ENCODE measurements around the gene PCDHGC3.
"Not testable (repeated sequence)": the region's sequence is repeated elsewhere in the genome, so short reads cannot be mapped to it uniquely, and the experiment has no call there.

PCDHGC3 gene

GRCh38 chr5:141475625-141476131, at the start of gene PCDHGC3:
Gene PCDHGC3, plus strand, starts transcription at chr5:141475966. Its CDS starts 151 bp downstream, at chr5:141476117.
- peak; percentile 90 for DNase-seq (ENCODE audit: low spot score)

GRCh38 chr5:141427783-141428426, 47.9 kb upstream of the PCDHGC3 start:
- no peak for DNase-seq (ENCODE audit: low spot score)

GRCh38 chr5:141430332-141431113, 45.2 kb upstream of the PCDHGC3 start, which contains the start of gene PCDHGA12:
Gene PCDHGA12, plus strand, starts transcription at chr5:141430507. Its CDS starts 253 bp downstream, at chr5:141430760.
- DNase-seq (ENCODE audit: low spot score) = peak; percentile 83

- peak; percentile 42 for DNase-seq (ENCODE audit: low spot score)
These were observed 44.5 kb upstream of the PCDHGC3 start for GRCh38 chr5:141431286-141431685.

- DNase-seq (ENCODE audit: low spot score) = not testable (repeated sequence)
These were observed 43.5 kb upstream of the PCDHGC3 start for GRCh38 chr5:141432308-141432707.

- not testable (repeated sequence) for DNase-seq (ENCODE audit: low spot score)
These were observed 43.0 kb upstream of the PCDHGC3 start for GRCh38 chr5:141432726-141433125.

GRCh38 chr5:141434006-141434405, 41.8 kb upstream of the PCDHGC3 start:
- no peak for DNase-seq (ENCODE audit: low spot score)

GRCh38 chr5:141437221-141437620, 38.5 kb upstream of the PCDHGC3 start:
- no peak for DNase-seq (ENCODE audit: low spot score)

GRCh38 chr5:141439411-141440141, 36.2 kb upstream of the PCDHGC3 start:
- DNase-seq (ENCODE audit: low spot score) = no peak

GRCh38 chr5:141440341-141440740, 35.4 kb upstream of the PCDHGC3 start:
- no peak for DNase-seq (ENCODE audit: low spot score)

- DNase-seq (ENCODE audit: low spot score) = no peak
These were observed 34.1 kb upstream of the PCDHGC3 start for GRCh38 chr5:141441571-141442170.

- DNase-seq (ENCODE audit: low spot score) = no peak
These were observed 10.4 kb upstream of the PCDHGC3 start for GRCh38 chr5:141465351-141465750.

- DNase-seq (ENCODE audit: low spot score) = peak; percentile 57
These were observed 556 bp downstream of the PCDHGC3 start for GRCh38 chr5:141476132-141476911.

GRCh38 chr5:141477044-141477575, 1.3 kb downstream of the PCDHGC3 start:
- DNase-seq (ENCODE audit: low spot score) = no peak

GRCh38 chr5:141477815-141478214, 2.0 kb downstream of the PCDHGC3 start:
- DNase-seq (ENCODE audit: low spot score) = no peak

GRCh38 chr5:141478321-141478945, 2.7 kb downstream of the PCDHGC3 start:
- no peak for DNase-seq (ENCODE audit: low spot score)

GRCh38 chr5:141479776-141480175, 4.0 kb downstream of the PCDHGC3 start:
- DNase-seq (ENCODE audit: low spot score) = no peak

GRCh38 chr5:141483902-141484301, 8.1 kb downstream of the PCDHGC3 start:
- DNase-seq (ENCODE audit: low spot score) = no peak

- DNase-seq (ENCODE audit: low spot score) = no peak
These were observed 8.5 kb downstream of the PCDHGC3 start for GRCh38 chr5:141484310-141484640.

- DNase-seq (ENCODE audit: low spot score) = no peak
These were observed 9.0 kb downstream of the PCDHGC3 start, which contains the start of gene PCDHGC4 for GRCh38 chr5:141484641-141485311. Gene PCDHGC4, plus strand, starts transcription at chr5:141485030. Its CDS starts 144 bp downstream, at chr5:141485174.
